Gastrocnemius medialis (tissue), 4 donors: Measurements from ENCODE around the gene ZNF277.

Source experiments
- CTCF ChIP-seq, 5 experiments: fragments of 450-650 bp in 3 of 5; fragments of 200-600 bp in 2 of 5; sonication (generic) in 2 of 5; IDR thresholded peaks in 4 of 5; conservative IDR thresholded peaks in 1 of 5; 1 replicate in 4 of 5; 2 replicates in 1 of 5; pipeline ENCODE4 v1.5.1; 2016 to 2019; ENCODE audit warnings: antibody characterized with exemption in 5 of 5, mild to moderate bottlenecking in 3 of 5, moderate library complexity in 3 of 5
- POLR2A ChIP-seq, 2 donors: fragments of 450-650 bp; IDR thresholded peaks; one replicate each; pipeline ENCODE4 v1.6.1; 2017; ENCODE audit warnings: antibody characterized with exemption in 2 of 2, mild to moderate bottlenecking in 2 of 2, moderate library complexity in 2 of 2

- TF ChIP-seq CTCF (IDR thresholded peaks at IDR 0.05 in 4 of 5, conservative IDR thresholded peaks at IDR 0.05 in 1 of 5), result no peak
- no peak for TF ChIP-seq POLR2A (IDR thresholded peaks at IDR 0.05)
Observed at GRCh38 chr7:112201839-112202238, 4.7 kb upstream of the ZNF277 start.
